WTC11 (cell line): ENCODE results near the gene PRKCE. TPM values are rescaled to one million over a fixed set of nuclear protein-coding genes. Genes with fewer than 3 reads are reported as not detected.
A peak's percentile ranks its signal among the peaks of the same experiment; 100 is the strongest.

Experiments used
- ATAC-seq: fragments of 200-7000 bp; cut with Tn5 transposase; 2 replicates; pipeline ENCODE4 v1.10.0; 2021; ENCODE audit warnings: mild to moderate bottlenecking, moderate library complexity
- CTCF ChIA-PET: fragments of 300-600 bp; sonication (Branson Sonifier 250); formaldehyde crosslinking; loops from one replicate; lab custom pipeline; 2021; ENCODE audit warnings: antibody characterized with exemption; lab: Charles Lee
- POLR2A ChIA-PET: fragments of 350-600 bp; sonication (Branson Sonifier 250); formaldehyde crosslinking; loops from one replicate; lab custom pipeline; 2021; ENCODE audit warnings: antibody characterized with exemption; lab: Charles Lee
- DNase-seq: peaks from one replicate; pipeline ENCODE4 v3.0.0; 2021; ENCODE audit warnings: low spot score
- H3K27ac Mint-ChIP-seq: 2 replicates; pipeline ENCODE4 v1.8.0; 2021; ENCODE audit warnings: mixed read lengths
- H3K27me3 Mint-ChIP-seq: 2 replicates; pipeline ENCODE4 v1.8.0; 2021; ENCODE audit warnings: low read depth, mild to moderate bottlenecking, moderate library complexity, mixed read lengths
- H3K36me3 Mint-ChIP-seq: 2 replicates; pipeline ENCODE4 v1.8.0; 2021; ENCODE audit warnings: mixed read lengths
- H3K4me1 Mint-ChIP-seq: 2 replicates; pipeline ENCODE4 v1.8.0; 2022; ENCODE audit warnings: mixed read lengths
- H3K4me3 Mint-ChIP-seq: 2 replicates; pipeline ENCODE4 v1.8.0; 2021; ENCODE audit warnings: mild to moderate bottlenecking, moderate library complexity, mixed read lengths
- H3K9me3 Mint-ChIP-seq: 2 replicates; pipeline ENCODE4 v1.8.0; 2021; ENCODE audit warnings: mixed read lengths
- CBFB ChIP-seq: sonication (generic); formaldehyde crosslinking; IDR thresholded peaks from 2 replicates; pipeline ENCODE4 v1.8.1; 2022; ENCODE audit warnings: mild to moderate bottlenecking, low read depth, missing genetic modification reagents
- ELF4 ChIP-seq: sonication (generic); formaldehyde crosslinking; IDR thresholded peaks from 2 replicates; pipeline ENCODE4 v1.8.1; 2022; ENCODE audit warnings: low read depth, mild to moderate bottlenecking, moderate library complexity, missing genetic modification reagents
- GTF2I ChIP-seq: fragments of 250-450 bp; sonication (Bioruptor Pico); conservative IDR thresholded peaks from 2 replicates; pipeline ENCODE4 v1.4.0; 2021; ENCODE audit warnings: mild to moderate bottlenecking
- IRF2 ChIP-seq: sonication (generic); formaldehyde crosslinking; IDR thresholded peaks from 2 replicates; pipeline ENCODE4 v1.8.0; 2022; ENCODE audit warnings: low read depth, missing genetic modification reagents, borderline replicate concordance
- MYBL2 ChIP-seq: sonication (generic); formaldehyde crosslinking; IDR thresholded peaks from 2 replicates; pipeline ENCODE4 v1.8.1; 2023; ENCODE audit warnings: mild to moderate bottlenecking, moderate library complexity, missing genetic modification reagents
- NFATC4 ChIP-seq: fragments of 250-450 bp; sonication (Bioruptor Pico); IDR thresholded peaks from 2 replicates; pipeline ENCODE4 v1.9.0; 2021; ENCODE audit warnings: mild to moderate bottlenecking
- NFYB ChIP-seq: sonication (generic); formaldehyde crosslinking; conservative IDR thresholded peaks from 2 replicates; pipeline ENCODE4 v1.8.0; 2022; ENCODE audit warnings: low read depth, missing genetic modification reagents
- NR1H2 ChIP-seq: sonication (generic); formaldehyde crosslinking; IDR thresholded peaks from 2 replicates; pipeline ENCODE4 v1.9.0; 2021; ENCODE audit warnings: mild to moderate bottlenecking, moderate library complexity, missing genetic modification reagents
- SP1 ChIP-seq: sonication (generic); formaldehyde crosslinking; conservative IDR thresholded peaks from 2 replicates; pipeline ENCODE4 v1.8.1; 2022; ENCODE audit warnings: missing genetic modification reagents
- TCF7 ChIP-seq: sonication (generic); formaldehyde crosslinking; IDR thresholded peaks from 2 replicates; pipeline ENCODE4 v1.8.0; 2022; ENCODE audit warnings: mild to moderate bottlenecking, low read depth, missing genetic modification reagents, moderate library complexity
- TEAD1 ChIP-seq: sonication (generic); formaldehyde crosslinking; IDR thresholded peaks from 2 replicates; pipeline ENCODE4 v1.8.0; 2022; ENCODE audit warnings: mild to moderate bottlenecking, missing genetic modification reagents
- TEAD4 ChIP-seq: sonication (generic); formaldehyde crosslinking; IDR thresholded peaks from 2 replicates; pipeline ENCODE4 v1.8.0; 2022; ENCODE audit warnings: mild to moderate bottlenecking, missing genetic modification reagents
- ZBTB21 ChIP-seq: sonication (generic); formaldehyde crosslinking; IDR thresholded peaks from 2 replicates; pipeline ENCODE4 v1.8.1; 2023; ENCODE audit warnings: mild to moderate bottlenecking, missing genetic modification reagents, borderline replicate concordance
- ZNF138 ChIP-seq: sonication (generic); formaldehyde crosslinking; conservative IDR thresholded peaks from 2 replicates; pipeline ENCODE4 v1.8.1; 2022; ENCODE audit warnings: mild to moderate bottlenecking, moderate library complexity, missing genetic modification reagents
- ZNF219 ChIP-seq: sonication (generic); formaldehyde crosslinking; IDR thresholded peaks from 2 replicates; pipeline ENCODE4 v1.8.0; 2023; ENCODE audit warnings: missing genetic modification reagents, mild to moderate bottlenecking, borderline replicate concordance
- total RNA-seq: library from RNA; stranded (reverse); gene quantifications from 3 replicates; pipeline ENCODE4 v1.2.3, GENCODE V29; 2021
- TF ChIP-seq, protein P1 (sequence below): sonication (generic); formaldehyde crosslinking; IDR thresholded peaks from 2 replicates; pipeline ENCODE4 v1.8.1; 2022; ENCODE audit warnings: mild to moderate bottlenecking, missing genetic modification reagents, moderate library complexity, borderline replicate concordance
- TF ChIP-seq, protein P2 (sequence below): sonication (generic); formaldehyde crosslinking; IDR thresholded peaks from 2 replicates; pipeline ENCODE4 v1.8.1; 2023; ENCODE audit warnings: mild to moderate bottlenecking, moderate library complexity, missing genetic modification reagents
- TF ChIP-seq, protein P3 (sequence below): fragments of 200-600 bp; IDR thresholded peaks from 2 replicates; pipeline ENCODE4 v1.8.0; 2022; ENCODE audit warnings: antibody characterized with exemption
- TF ChIP-seq, protein P4 (sequence below): sonication (generic); formaldehyde crosslinking; IDR thresholded peaks from 2 replicates; pipeline ENCODE4 v1.8.0; 2023; ENCODE audit warnings: missing genetic modification reagents, mild to moderate bottlenecking, borderline replicate concordance
- TF ChIP-seq, protein P5 (sequence below): sonication (generic); formaldehyde crosslinking; IDR thresholded peaks from 2 replicates; pipeline ENCODE4 v1.8.1; 2023; ENCODE audit warnings: mild to moderate bottlenecking, missing genetic modification reagents, borderline replicate concordance

Gene PRKCE
- total RNA-seq, 1 experiment from 2014 or later, result 5.8 TPM

DNA sequence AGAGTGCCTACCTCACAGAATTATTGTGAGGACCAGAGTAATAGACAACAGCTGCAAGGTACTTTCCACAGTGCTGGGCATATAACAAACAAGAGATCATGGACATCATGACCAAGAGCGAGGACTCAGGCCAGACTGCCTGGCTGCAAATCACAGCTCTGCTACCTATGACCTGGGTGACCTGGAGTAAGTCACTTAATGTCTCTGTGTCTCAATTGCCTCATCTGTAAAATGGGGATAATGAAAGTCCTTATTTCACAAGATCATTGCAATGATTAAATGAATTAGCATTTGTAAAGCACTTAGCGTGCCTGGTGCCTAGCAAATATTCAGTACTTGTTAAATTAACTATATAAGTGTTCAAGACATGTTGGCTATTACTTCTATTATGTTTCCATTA, 59.7 kb downstream of the PRKCE start (continued):
- TF ChIP-seq, protein P1, sequence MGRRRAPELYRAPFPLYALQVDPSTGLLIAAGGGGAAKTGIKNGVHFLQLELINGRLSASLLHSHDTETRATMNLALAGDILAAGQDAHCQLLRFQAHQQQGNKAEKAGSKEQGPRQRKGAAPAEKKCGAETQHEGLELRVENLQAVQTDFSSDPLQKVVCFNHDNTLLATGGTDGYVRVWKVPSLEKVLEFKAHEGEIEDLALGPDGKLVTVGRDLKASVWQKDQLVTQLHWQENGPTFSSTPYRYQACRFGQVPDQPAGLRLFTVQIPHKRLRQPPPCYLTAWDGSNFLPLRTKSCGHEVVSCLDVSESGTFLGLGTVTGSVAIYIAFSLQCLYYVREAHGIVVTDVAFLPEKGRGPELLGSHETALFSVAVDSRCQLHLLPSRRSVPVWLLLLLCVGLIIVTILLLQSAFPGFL (CRISPR knock-in tag), result no peak
- TF ChIP-seq, protein P2, sequence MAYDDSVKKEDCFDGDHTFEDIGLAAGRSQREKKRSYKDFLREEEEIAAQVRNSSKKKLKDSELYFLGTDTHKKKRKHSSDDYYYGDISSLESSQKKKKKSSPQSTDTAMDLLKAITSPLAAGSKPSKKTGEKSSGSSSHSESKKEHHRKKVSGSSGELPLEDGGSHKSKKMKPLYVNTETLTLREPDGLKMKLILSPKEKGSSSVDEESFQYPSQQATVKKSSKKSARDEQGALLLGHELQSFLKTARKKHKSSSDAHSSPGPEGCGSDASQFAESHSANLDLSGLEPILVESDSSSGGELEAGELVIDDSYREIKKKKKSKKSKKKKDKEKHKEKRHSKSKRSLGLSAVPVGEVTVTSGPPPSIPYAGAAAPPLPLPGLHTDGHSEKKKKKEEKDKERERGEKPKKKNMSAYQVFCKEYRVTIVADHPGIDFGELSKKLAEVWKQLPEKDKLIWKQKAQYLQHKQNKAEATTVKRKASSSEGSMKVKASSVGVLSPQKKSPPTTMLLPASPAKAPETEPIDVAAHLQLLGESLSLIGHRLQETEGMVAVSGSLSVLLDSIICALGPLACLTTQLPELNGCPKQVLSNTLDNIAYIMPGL, result no peak
- TF ChIP-seq TEAD4 (CRISPR knock-in tag), result no peak
- TF ChIP-seq ZNF138 (CRISPR knock-in tag), result no peak
- TF ChIP-seq, protein P3, sequence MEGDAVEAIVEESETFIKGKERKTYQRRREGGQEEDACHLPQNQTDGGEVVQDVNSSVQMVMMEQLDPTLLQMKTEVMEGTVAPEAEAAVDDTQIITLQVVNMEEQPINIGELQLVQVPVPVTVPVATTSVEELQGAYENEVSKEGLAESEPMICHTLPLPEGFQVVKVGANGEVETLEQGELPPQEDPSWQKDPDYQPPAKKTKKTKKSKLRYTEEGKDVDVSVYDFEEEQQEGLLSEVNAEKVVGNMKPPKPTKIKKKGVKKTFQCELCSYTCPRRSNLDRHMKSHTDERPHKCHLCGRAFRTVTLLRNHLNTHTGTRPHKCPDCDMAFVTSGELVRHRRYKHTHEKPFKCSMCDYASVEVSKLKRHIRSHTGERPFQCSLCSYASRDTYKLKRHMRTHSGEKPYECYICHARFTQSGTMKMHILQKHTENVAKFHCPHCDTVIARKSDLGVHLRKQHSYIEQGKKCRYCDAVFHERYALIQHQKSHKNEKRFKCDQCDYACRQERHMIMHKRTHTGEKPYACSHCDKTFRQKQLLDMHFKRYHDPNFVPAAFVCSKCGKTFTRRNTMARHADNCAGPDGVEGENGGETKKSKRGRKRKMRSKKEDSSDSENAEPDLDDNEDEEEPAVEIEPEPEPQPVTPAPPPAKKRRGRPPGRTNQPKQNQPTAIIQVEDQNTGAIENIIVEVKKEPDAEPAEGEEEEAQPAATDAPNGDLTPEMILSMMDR, result no peak
- no peak for TF ChIP-seq TEAD1 (CRISPR knock-in tag)
- TF ChIP-seq, all 79 proteins: peak for 0

DNA sequence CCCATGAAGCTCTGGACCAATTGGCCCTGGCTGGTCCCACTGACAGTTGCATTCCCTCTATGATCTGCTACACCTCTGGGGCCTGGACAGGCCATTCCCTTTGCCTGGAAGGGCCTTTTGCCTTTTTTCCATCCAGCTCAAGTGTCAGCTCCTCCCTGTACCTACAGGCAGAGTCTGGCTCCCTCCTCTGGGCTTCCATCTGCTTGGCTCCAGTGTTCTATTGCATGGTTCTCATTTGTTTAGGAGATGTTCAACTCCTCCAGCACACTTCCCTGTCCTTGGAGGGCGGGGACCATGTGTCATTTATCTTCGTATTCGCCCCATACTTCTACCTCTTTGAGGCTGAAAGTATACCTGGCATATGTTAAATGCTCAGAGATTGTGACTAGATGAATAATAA, 61.1 kb downstream of the PRKCE start:
- peaks cover 9% of the 10 kb centered on the region for H3K36me3 Mint-ChIP-seq
- no peak overlapping the region for H3K4me3 Mint-ChIP-seq
- ATAC-seq (peak; percentile 73), DNase-seq (peak; percentile 15)
- peak overlapping the region; percentile 27; the same call in 1 of the 2 replicates for H3K27ac Mint-ChIP-seq
- POLR2A ChIA-PET, result interaction anchor here (0.7 kb wide), 1 partner anchor 415 kb away, joined by 4 read pairs; no protein-coding TSS in a partner anchor
- peaks cover 12% of the 10 kb centered on the region for H3K9me3 Mint-ChIP-seq
- no peaks in the 10 kb centered on the region for H3K27me3 Mint-ChIP-seq
- CTCF ChIA-PET, result interaction anchor here (0.7 kb wide), 2 partner anchors 55 to 66 kb away, joined by 3 to 4 read pairs; no protein-coding TSS in a partner anchor
- TF ChIP-seq CBFB (CRISPR knock-in tag) (no peak), ELF4 (CRISPR knock-in tag) (no peak), GTF2I (CRISPR knock-in tag) (no peak), ZBTB21 (CRISPR knock-in tag) (no peak), SP1 (no peak), NFYB (CRISPR knock-in tag) (no peak), NR1H2 (CRISPR knock-in tag) (no peak), IRF2 (CRISPR knock-in tag) (no peak), MYBL2 (no peak), NFATC4 (CRISPR knock-in tag) (no peak), TCF7 (CRISPR knock-in tag) (no peak), ZNF219 (CRISPR knock-in tag) (no peak)
- TF ChIP-seq, protein P4, sequence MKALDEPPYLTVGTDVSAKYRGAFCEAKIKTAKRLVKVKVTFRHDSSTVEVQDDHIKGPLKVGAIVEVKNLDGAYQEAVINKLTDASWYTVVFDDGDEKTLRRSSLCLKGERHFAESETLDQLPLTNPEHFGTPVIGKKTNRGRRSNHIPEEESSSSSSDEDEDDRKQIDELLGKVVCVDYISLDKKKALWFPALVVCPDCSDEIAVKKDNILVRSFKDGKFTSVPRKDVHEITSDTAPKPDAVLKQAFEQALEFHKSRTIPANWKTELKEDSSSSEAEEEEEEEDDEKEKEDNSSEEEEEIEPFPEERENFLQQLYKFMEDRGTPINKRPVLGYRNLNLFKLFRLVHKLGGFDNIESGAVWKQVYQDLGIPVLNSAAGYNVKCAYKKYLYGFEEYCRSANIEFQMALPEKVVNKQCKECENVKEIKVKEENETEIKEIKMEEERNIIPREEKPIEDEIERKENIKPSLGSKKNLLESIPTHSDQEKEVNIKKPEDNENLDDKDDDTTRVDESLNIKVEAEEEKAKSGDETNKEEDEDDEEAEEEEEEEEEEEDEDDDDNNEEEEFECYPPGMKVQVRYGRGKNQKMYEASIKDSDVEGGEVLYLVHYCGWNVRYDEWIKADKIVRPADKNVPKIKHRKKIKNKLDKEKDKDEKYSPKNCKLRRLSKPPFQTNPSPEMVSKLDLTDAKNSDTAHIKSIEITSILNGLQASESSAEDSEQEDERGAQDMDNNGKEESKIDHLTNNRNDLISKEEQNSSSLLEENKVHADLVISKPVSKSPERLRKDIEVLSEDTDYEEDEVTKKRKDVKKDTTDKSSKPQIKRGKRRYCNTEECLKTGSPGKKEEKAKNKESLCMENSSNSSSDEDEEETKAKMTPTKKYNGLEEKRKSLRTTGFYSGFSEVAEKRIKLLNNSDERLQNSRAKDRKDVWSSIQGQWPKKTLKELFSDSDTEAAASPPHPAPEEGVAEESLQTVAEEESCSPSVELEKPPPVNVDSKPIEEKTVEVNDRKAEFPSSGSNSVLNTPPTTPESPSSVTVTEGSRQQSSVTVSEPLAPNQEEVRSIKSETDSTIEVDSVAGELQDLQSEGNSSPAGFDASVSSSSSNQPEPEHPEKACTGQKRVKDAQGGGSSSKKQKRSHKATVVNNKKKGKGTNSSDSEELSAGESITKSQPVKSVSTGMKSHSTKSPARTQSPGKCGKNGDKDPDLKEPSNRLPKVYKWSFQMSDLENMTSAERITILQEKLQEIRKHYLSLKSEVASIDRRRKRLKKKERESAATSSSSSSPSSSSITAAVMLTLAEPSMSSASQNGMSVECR (CRISPR knock-in tag), result no peak
- TF ChIP-seq, protein P3, result no peak
- TF ChIP-seq, protein P5, sequence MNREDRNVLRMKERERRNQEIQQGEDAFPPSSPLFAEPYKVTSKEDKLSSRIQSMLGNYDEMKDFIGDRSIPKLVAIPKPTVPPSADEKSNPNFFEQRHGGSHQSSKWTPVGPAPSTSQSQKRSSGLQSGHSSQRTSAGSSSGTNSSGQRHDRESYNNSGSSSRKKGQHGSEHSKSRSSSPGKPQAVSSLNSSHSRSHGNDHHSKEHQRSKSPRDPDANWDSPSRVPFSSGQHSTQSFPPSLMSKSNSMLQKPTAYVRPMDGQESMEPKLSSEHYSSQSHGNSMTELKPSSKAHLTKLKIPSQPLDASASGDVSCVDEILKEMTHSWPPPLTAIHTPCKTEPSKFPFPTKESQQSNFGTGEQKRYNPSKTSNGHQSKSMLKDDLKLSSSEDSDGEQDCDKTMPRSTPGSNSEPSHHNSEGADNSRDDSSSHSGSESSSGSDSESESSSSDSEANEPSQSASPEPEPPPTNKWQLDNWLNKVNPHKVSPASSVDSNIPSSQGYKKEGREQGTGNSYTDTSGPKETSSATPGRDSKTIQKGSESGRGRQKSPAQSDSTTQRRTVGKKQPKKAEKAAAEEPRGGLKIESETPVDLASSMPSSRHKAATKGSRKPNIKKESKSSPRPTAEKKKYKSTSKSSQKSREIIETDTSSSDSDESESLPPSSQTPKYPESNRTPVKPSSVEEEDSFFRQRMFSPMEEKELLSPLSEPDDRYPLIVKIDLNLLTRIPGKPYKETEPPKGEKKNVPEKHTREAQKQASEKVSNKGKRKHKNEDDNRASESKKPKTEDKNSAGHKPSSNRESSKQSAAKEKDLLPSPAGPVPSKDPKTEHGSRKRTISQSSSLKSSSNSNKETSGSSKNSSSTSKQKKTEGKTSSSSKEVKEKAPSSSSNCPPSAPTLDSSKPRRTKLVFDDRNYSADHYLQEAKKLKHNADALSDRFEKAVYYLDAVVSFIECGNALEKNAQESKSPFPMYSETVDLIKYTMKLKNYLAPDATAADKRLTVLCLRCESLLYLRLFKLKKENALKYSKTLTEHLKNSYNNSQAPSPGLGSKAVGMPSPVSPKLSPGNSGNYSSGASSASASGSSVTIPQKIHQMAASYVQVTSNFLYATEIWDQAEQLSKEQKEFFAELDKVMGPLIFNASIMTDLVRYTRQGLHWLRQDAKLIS (CRISPR knock-in tag), result no peak
- peaks cover 11% of the 10 kb centered on the region for H3K4me1 Mint-ChIP-seq
